ENCODE results near the gene SLC25A26. TPM values are rescaled to one million over a fixed set of nuclear protein-coding genes. Genes with fewer than 3 reads are reported as not detected.

SLC25A26 gene
- total and polyA plus RNA-seq, 2 of the 13 experiments (the other 11 are each of a cell fraction or from before 2014, with no cell fraction given): 23.1 to 32.7 TPM

GRCh38 chr3:66220602-66221377 lies at the start of gene SLC25A26 (continued):
- TF ChIP-seq GTF2F1 (IDR thresholded peaks at IDR 0.05; ENCODE audit: low read length) (no peak), EHMT2 (IDR thresholded peaks at IDR 0.05; ENCODE audit: borderline replicate concordance, low read depth, low read length) (no peak), ELK4 (CRISPR knock-in tag; IDR thresholded peaks at IDR 0.05; ENCODE audit: borderline replicate concordance) (no peak), ZNF567 (CRISPR knock-in tag; IDR thresholded peaks at IDR 0.05; ENCODE audit: borderline replicate concordance) (peak; percentile 88; the same call in 1 of the 2 replicates), ZNF609 (CRISPR knock-in tag; IDR thresholded peaks at IDR 0.05; ENCODE audit: borderline replicate concordance) (no peak), ZNF556 (CRISPR knock-in tag; IDR thresholded peaks at IDR 0.05; ENCODE audit: borderline replicate concordance) (peak; percentile 76; the same call in 1 of the 2 replicates), ZMYM4 (CRISPR knock-in tag; IDR thresholded peaks at IDR 0.05) (peak; percentile 95), RFX3 (CRISPR knock-in tag; IDR thresholded peaks at IDR 0.05) (no peak), E2F5 (CRISPR knock-in tag; conservative IDR thresholded peaks at IDR 0.05) (no peak), ZHX2 (IDR thresholded peaks at IDR 0.05; ENCODE audit: low read depth) (peak; percentile 47; the same call in 1 of the 2 replicates), ZHX2 (CRISPR knock-in tag; IDR thresholded peaks at IDR 0.05; ENCODE audit: borderline replicate concordance) (no peak), SMYD3 (CRISPR knock-in tag; IDR thresholded peaks at IDR 0.05) (no peak), ZNF839 (CRISPR knock-in tag; IDR thresholded peaks at IDR 0.05; ENCODE audit: borderline replicate concordance) (peak; percentile 82; the same call in 1 of the 2 replicates), ZFP1 (CRISPR knock-in tag; IDR thresholded peaks at IDR 0.05) (no peak)
- TF ChIP-seq, protein P1, sequence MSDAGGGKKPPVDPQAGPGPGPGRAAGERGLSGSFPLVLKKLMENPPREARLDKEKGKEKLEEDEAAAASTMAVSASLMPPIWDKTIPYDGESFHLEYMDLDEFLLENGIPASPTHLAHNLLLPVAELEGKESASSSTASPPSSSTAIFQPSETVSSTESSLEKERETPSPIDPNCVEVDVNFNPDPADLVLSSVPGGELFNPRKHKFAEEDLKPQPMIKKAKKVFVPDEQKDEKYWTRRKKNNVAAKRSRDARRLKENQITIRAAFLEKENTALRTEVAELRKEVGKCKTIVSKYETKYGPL (CRISPR knock-in tag; IDR thresholded peaks at IDR 0.05): peak; percentile 30; the same call in 1 of the 2 replicates
